Gastroesophageal sphincter (tissue), 4 donors: ENCODE data around the gene MCTP1. TPM values are rescaled to one million over a fixed set of nuclear protein-coding genes. Genes with fewer than 3 reads are reported as not detected.

Experiments used
- ATAC-seq: fragments of 150-250 bp; one replicate; pipeline ENCODE4 v1.9.1; 2016; ENCODE audit warnings: mild to moderate bottlenecking, moderate library complexity
- H3K27ac ChIP-seq, 4 donors: fragments of 200-600 bp; sonication (generic) in 3 of 4; 1 replicate in 3 of 4; 2 replicates in 1 of 4; pipeline ENCODE4 v1.5.1; 2016 to 2019
- H3K27me3 ChIP-seq: fragments of 200-600 bp; sonication (generic); one replicate; pipeline ENCODE4 v1.5.1; 2019
- H3K36me3 ChIP-seq, 2 donors: fragments of 200-600 bp; sonication (generic); one replicate each; pipeline ENCODE4 v1.5.1; 2019; ENCODE audit warnings: control low read depth in 1 of 2
- H3K4me1 ChIP-seq, 3 donors: fragments of 200-600 bp; sonication (generic); 1 replicate in 2 of 3; 2 replicates in 1 of 3; pipeline ENCODE4 v1.5.1; 2016 to 2019; ENCODE audit warnings: control low read depth in 2 of 3
- H3K4me3 ChIP-seq, 2 donors: fragments of 200-600 bp; sonication (generic); one replicate each; pipeline ENCODE4 v1.5.1; 2019; ENCODE audit warnings: mild to moderate bottlenecking in 1 of 2, moderate library complexity in 1 of 2
- H3K9me3 ChIP-seq, 3 donors: fragments of 200-600 bp; sonication (generic); one replicate each; pipeline ENCODE4 v1.5.1; 2017 to 2019; ENCODE audit warnings: control low read depth in 2 of 3
- EP300 ChIP-seq: sonication (generic); formaldehyde crosslinking; IDR thresholded peaks from one replicate; pipeline ENCODE4 v1.6.1; 2017; ENCODE audit warnings: antibody characterized with exemption, mild to moderate bottlenecking
- POLR2A ChIP-seq, 2 donors: fragments of 450-650 bp; IDR thresholded peaks; one replicate each; pipeline ENCODE4 v1.6.1; 2017; ENCODE audit warnings: antibody characterized with exemption in 2 of 2, mild to moderate bottlenecking in 2 of 2, moderate library complexity in 1 of 2
- POLR2AphosphoS5 ChIP-seq: sonication (generic); formaldehyde crosslinking; IDR thresholded peaks from one replicate; pipeline ENCODE4 v1.6.1; 2017; ENCODE audit warnings: antibody characterized with exemption
- WGBS, 2 donors: methylation state at CpG; one replicate each; pipeline ENCODE4 v1.1.5; 2018; ENCODE audit warnings: low coverage in 1 of 2; 5-methylcytosine and 5-hydroxymethylcytosine counted together
- total RNA-seq, 4 donors: library from RNA; depleted of rRNA; stranded (reverse); fragments of >200 nt; gene quantifications; one replicate each; pipeline ENCODE4 v1.1.0, GENCODE V29; 2016
- TF ChIP-seq, protein P1 (sequence below), 4 experiments: fragments of 200-600 bp in 2 of 4; fragments of 450-650 bp in 2 of 4; sonication (generic) in 1 of 4; IDR thresholded peaks; one replicate each; pipeline ENCODE4 v1.5.1; 2017 to 2019; ENCODE audit warnings: antibody characterized with exemption in 4 of 4, mild to moderate bottlenecking in 2 of 4, moderate library complexity in 2 of 4

MCTP1 gene
- total RNA-seq, 4 donors from 2014 or later, result 13.5 to 57.6 (median 21.9) TPM

DNA sequence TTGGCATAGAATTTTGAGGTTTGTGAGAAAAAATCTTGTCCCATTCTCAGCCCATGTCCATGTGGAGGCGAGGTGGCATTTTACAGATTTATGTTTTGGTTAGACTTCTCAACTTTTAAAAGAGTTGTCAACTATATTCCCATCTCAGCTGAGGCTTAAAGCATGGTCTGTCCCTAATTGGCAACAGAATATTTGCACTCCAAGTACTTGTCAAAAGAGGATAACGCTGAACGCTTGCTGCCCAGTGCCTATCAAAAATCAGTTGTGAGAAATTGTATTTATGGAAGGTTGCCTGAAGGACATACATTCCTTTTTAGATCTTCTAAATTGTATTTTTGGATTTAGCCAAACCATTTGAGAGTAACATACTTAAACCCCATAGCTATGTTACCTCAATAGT, 464.4 kb downstream of the MCTP1 start:
- Histone ChIP-seq H3K27ac (no peak overlapping the region), H3K4me3 (no peak overlapping the region), H3K36me3 (no peaks in the 10 kb centered on the region), H3K27me3 (no peaks in the 10 kb centered on the region), H3K9me3 (no peaks in the 10 kb centered on the region), H3K4me1 (no peaks in the 10 kb centered on the region)
- 81 to 97% methylated on average over 3 of the region's 3 CpGs for WGBS, 2 donors
- TF ChIP-seq EP300 (no peak), POLR2A (IDR thresholded peaks at IDR 0.05) (no peak), POLR2AphosphoS5 (no peak)
- TF ChIP-seq, protein P1, sequence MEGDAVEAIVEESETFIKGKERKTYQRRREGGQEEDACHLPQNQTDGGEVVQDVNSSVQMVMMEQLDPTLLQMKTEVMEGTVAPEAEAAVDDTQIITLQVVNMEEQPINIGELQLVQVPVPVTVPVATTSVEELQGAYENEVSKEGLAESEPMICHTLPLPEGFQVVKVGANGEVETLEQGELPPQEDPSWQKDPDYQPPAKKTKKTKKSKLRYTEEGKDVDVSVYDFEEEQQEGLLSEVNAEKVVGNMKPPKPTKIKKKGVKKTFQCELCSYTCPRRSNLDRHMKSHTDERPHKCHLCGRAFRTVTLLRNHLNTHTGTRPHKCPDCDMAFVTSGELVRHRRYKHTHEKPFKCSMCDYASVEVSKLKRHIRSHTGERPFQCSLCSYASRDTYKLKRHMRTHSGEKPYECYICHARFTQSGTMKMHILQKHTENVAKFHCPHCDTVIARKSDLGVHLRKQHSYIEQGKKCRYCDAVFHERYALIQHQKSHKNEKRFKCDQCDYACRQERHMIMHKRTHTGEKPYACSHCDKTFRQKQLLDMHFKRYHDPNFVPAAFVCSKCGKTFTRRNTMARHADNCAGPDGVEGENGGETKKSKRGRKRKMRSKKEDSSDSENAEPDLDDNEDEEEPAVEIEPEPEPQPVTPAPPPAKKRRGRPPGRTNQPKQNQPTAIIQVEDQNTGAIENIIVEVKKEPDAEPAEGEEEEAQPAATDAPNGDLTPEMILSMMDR (IDR thresholded peaks at IDR 0.05), result no peak
- no peak for ATAC-seq

DNA sequence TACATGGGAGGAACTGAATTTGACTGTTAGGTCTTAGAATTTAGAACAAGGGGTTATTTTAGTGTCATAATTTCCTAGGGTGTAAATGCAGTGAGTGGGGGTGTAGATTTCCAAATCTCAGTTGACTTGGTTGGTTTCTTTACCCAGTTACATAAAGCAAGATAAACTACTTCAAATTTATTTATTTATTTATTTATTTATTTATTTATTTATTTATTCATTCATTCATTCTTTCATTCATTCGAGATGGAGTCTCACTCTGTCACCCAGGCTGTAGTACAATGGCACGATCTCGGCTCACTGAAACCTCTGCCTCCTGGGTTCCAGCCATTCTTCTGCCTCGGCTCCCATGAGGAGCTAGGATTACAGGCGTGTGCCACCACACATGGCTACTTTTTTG, 466.0 kb downstream of the MCTP1 start:
- TF ChIP-seq POLR2AphosphoS5 (no peak), POLR2A (IDR thresholded peaks at IDR 0.05) (no peak), EP300 (no peak)
- TF ChIP-seq, protein P1 (IDR thresholded peaks at IDR 0.05), result no peak
- Histone ChIP-seq H3K4me1 (no peaks in the 10 kb centered on the region), H3K4me3 (no peak overlapping the region), H3K36me3 (no peaks in the 10 kb centered on the region), H3K9me3 (no peaks in the 10 kb centered on the region), H3K27me3 (no peaks in the 10 kb centered on the region), H3K27ac (no peak overlapping the region)
- ATAC-seq, result no peak
- 40 to 73% methylated on average over 2 to 5 of the region's 5 CpGs for WGBS, 2 donors

DNA sequence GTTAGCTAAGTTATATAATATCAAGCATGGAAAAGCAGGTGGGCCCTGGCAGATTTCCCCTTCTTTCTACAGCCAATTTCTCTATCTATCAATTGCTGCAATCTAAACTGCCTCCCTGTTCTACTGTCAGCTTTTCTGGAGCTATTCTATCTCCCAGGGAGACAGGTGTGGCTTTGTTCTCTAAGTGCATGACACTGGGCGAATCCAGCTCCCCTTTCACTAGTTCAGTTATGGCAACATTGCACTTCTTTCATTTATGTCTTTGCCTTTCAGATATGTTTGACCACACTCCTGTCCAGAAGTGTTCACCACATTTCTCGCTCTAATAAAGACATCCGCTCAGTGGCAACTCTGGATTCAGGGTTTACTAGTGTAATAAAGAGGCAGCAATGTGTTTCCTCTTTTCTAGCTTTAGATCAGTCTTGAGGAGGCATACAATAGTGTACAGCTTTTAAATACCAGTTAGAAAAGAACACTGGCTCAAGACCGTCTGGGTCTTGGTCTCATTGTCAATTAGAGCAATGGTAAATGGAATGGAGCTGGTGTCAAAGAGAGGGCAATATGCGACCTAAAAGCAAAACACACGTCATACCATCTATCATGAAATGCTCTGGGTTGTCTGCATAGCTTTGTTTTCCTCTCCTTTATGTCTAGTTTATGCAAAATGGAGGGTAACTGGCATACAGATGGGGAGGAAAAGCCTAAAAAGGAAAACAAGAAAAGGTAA, 469.4 kb downstream of the MCTP1 start:
- H3K36me3 ChIP-seq, result no peaks in the 10 kb centered on the region
- no peak for ATAC-seq
- H3K27me3 ChIP-seq, result no peaks in the 10 kb centered on the region
- 53 to 60% methylated on average over 4 to 6 of the region's 6 CpGs for WGBS, 2 donors
- no peaks in the 10 kb centered on the region for H3K4me1 ChIP-seq
- no peak overlapping the region for H3K27ac ChIP-seq
- H3K4me3 ChIP-seq, result no peak overlapping the region
- TF ChIP-seq POLR2A (IDR thresholded peaks at IDR 0.05), result no peak
- TF ChIP-seq POLR2AphosphoS5, result no peak
- TF ChIP-seq EP300, result no peak
- TF ChIP-seq, protein P1 (IDR thresholded peaks at IDR 0.05), result no peak
- no peaks in the 10 kb centered on the region for H3K9me3 ChIP-seq

DNA sequence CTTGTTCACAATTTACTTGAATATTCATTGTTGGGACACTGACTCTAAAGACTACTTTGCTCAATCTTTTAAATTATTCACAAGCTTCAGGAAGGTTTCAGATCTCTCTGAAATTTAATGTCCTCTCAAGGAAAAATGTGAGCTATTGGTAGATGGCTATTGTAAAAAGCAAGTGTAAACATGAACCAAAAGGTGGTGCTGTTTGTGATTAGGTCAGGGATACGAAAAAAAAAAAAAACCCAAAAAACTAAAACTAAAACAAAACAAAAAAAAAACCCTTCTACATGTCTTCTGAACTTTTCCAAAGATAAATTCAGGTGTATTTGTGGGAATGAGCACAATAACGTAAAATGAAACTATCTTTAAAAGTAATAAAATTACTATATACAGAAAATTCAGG, 472.7 kb downstream of the MCTP1 start:
- Histone ChIP-seq H3K4me1 (no peaks in the 10 kb centered on the region), H3K9me3 (no peaks in the 10 kb centered on the region), H3K27me3 (no peaks in the 10 kb centered on the region), H3K36me3 (no peaks in the 10 kb centered on the region), H3K27ac (no peak overlapping the region), H3K4me3 (no peak overlapping the region)
- 52 to 100% methylated on average over 1 to 2 of the region's 2 CpGs for WGBS, 2 donors
- ATAC-seq, result no peak
- TF ChIP-seq EP300 (no peak), POLR2A (IDR thresholded peaks at IDR 0.05) (no peak), POLR2AphosphoS5 (no peak)
- TF ChIP-seq, protein P1 (IDR thresholded peaks at IDR 0.05), result no peak

DNA sequence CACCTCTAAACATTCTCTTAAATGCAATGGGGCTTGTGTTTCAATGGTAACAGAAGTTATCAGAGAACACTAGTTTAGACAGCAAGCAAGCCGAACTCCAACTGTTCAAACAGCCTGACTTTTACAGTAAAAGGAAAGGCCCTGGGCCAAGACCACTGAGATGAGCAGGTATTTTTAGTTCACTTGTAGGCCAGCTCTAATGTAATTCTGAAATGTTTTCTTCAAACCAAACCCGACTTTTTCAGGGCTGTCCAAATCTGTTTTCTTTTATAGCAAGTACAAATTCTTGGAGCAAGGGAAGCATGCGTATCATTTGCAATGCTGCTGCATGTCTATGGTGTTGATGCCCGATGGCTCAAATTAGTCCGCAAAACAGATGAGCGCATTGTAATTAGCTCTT, 473.6 kb downstream of the MCTP1 start:
- 51 to 71% methylated on average over 6 of the region's 6 CpGs for WGBS, 2 donors

More for the DNA sequence above, 473.6 kb downstream of the MCTP1 start:
- TF ChIP-seq EP300, result no peak
- no peak for TF ChIP-seq POLR2A (IDR thresholded peaks at IDR 0.05)
- TF ChIP-seq POLR2AphosphoS5, result no peak
- TF ChIP-seq, protein P1 (IDR thresholded peaks at IDR 0.05), result no peak
- Histone ChIP-seq H3K4me1 (no peaks in the 10 kb centered on the region), H3K36me3 (no peaks in the 10 kb centered on the region), H3K27ac (no peak overlapping the region), H3K9me3 (no peaks in the 10 kb centered on the region), H3K4me3 (no peak overlapping the region), H3K27me3 (no peaks in the 10 kb centered on the region)
- no peak for ATAC-seq
